ENCODE measurements around the gene LRP3.

DNA sequence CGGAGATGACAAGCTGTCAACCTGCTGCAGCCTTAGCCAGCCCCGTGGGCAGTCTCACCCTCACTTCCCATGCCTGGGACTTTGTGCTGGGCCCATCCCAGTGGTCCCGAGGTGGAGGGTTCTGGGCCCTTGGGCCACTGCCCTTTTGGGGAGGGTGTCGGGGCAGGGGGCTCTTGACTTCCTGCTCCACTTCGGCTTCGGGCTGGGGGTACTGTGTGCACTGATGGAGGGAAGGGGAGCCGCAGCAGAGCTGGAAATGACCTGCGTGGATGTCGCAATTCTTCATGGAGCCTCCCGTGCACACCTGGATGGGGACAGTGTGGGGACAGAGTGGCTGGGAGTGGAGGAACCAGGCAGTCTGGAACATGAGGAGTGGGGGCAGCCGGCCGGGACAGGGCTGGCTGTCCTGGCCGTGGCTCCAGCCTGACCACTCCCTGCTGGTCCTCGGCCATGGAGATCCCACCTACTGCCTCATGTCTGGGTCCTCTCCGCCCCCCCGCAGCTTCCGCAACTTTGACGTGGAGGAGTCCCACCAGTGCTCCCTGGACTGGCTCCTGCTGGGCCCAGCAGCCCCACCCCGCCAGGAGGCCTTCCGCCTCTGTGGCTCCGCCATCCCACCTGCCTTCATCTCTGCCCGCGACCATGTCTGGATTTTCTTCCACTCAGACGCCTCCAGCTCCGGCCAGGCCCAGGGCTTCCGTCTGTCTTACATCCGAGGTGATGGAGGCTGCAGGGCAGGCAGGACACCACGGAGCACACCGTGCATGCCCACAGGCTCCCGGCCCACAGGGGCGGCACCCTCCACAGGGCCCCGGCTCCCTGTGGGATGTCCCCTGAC, 10.2 kb downstream of the LRP3 start:
- TF ChIP-seq, protein P1, sequence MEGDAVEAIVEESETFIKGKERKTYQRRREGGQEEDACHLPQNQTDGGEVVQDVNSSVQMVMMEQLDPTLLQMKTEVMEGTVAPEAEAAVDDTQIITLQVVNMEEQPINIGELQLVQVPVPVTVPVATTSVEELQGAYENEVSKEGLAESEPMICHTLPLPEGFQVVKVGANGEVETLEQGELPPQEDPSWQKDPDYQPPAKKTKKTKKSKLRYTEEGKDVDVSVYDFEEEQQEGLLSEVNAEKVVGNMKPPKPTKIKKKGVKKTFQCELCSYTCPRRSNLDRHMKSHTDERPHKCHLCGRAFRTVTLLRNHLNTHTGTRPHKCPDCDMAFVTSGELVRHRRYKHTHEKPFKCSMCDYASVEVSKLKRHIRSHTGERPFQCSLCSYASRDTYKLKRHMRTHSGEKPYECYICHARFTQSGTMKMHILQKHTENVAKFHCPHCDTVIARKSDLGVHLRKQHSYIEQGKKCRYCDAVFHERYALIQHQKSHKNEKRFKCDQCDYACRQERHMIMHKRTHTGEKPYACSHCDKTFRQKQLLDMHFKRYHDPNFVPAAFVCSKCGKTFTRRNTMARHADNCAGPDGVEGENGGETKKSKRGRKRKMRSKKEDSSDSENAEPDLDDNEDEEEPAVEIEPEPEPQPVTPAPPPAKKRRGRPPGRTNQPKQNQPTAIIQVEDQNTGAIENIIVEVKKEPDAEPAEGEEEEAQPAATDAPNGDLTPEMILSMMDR (IDR thresholded peaks at IDR 0.05; ENCODE audit: low read depth, low read length) = no peak
- TF ChIP-seq POLR2A (IDR thresholded peaks at IDR 0.05; ENCODE audit: extremely low read depth, insufficient read length) (no peak), MYC (IDR thresholded peaks at IDR 0.05; ENCODE audit: low read depth, low read length) (no peak)
- TF ChIP-seq, protein P2, sequence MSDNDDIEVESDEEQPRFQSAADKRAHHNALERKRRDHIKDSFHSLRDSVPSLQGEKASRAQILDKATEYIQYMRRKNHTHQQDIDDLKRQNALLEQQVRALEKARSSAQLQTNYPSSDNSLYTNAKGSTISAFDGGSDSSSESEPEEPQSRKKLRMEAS (IDR thresholded peaks at IDR 0.05; ENCODE audit: low read depth, low read length) = no peak
